ENCODE measurements around the gene RPP25L.
A peak's percentile ranks its signal among the peaks of the same experiment; 100 is the strongest.

- TF ChIP-seq, protein P1, sequence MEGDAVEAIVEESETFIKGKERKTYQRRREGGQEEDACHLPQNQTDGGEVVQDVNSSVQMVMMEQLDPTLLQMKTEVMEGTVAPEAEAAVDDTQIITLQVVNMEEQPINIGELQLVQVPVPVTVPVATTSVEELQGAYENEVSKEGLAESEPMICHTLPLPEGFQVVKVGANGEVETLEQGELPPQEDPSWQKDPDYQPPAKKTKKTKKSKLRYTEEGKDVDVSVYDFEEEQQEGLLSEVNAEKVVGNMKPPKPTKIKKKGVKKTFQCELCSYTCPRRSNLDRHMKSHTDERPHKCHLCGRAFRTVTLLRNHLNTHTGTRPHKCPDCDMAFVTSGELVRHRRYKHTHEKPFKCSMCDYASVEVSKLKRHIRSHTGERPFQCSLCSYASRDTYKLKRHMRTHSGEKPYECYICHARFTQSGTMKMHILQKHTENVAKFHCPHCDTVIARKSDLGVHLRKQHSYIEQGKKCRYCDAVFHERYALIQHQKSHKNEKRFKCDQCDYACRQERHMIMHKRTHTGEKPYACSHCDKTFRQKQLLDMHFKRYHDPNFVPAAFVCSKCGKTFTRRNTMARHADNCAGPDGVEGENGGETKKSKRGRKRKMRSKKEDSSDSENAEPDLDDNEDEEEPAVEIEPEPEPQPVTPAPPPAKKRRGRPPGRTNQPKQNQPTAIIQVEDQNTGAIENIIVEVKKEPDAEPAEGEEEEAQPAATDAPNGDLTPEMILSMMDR (IDR thresholded peaks at IDR 0.05): peak; percentile 84 to 91 (median 89)
- TF ChIP-seq POLR2A (IDR thresholded peaks at IDR 0.05): no peak
These were observed 20.5 kb downstream of the RPP25L start for GRCh38 chr9:34591248-34591916.
